Right lobe of liver (tissue), 4 donors: ENCODE data around the gene WDR27.

Experiments used
- CTCF ChIP-seq, 4 donors: fragments of 200-600 bp in 3 of 4; fragments of 450-650 bp in 1 of 4; IDR thresholded peaks; one replicate each; pipeline versions ENCODE4 v1.5.1 to v1.8.0; 2016 to 2022; ENCODE audit warnings: antibody characterized with exemption in 4 of 4, mild to moderate bottlenecking in 2 of 4
- POLR2A ChIP-seq: fragments of 450-650 bp; IDR thresholded peaks from one replicate; pipeline ENCODE4 v1.6.1; 2017; ENCODE audit warnings: antibody characterized with exemption, mild to moderate bottlenecking
- donor health status: DM: no; HTN: no; CAD: no.
- donor health status: DM: no; HTN: no; CAD: no.
- donor health status: DM: no; HTN: yes; CAD: no.

- TF ChIP-seq POLR2A (no peak), CTCF (IDR thresholded peaks at IDR 0.05) (no peak)
Measured at GRCh38 chr6:169521825-169522224, 180.0 kb downstream of the WDR27 start.
